Nephron progenitor cell (in vitro differentiated cells): ENCODE results near the gene CCDC178.
"Not testable (repeated sequence)": the region's sequence is repeated elsewhere in the genome, so short reads cannot be mapped to it uniquely, and the experiment has no call there.

ENCODE experiments used
- DNase-seq: peaks from one replicate; pipeline ENCODE4 v3.0.0; 2021
- H3K27ac Mint-ChIP-seq: 2 replicates; pipeline ENCODE4 v1.8.0; 2021; ENCODE audit warnings: mild to moderate bottlenecking, moderate library complexity, mixed read lengths
- H3K27me3 Mint-ChIP-seq: 2 replicates; pipeline ENCODE4 v1.8.0; 2021; ENCODE audit warnings: mild to moderate bottlenecking, low read depth, mixed read lengths; ENCODE audit not compliant: poor library complexity
- H3K36me3 Mint-ChIP-seq: 2 replicates; pipeline ENCODE4 v1.8.0; 2021; ENCODE audit warnings: low read depth, mixed read lengths
- H3K4me1 Mint-ChIP-seq: 2 replicates; pipeline ENCODE4 v1.8.0; 2021; ENCODE audit warnings: mixed read lengths
- H3K4me3 Mint-ChIP-seq: 2 replicates; pipeline ENCODE4 v1.8.0; 2021; ENCODE audit warnings: mild to moderate bottlenecking, moderate library complexity, mixed read lengths
- H3K9me3 Mint-ChIP-seq: 2 replicates; pipeline ENCODE4 v1.8.0; 2021; ENCODE audit warnings: mild to moderate bottlenecking, moderate library complexity, mixed read lengths
- CTCF ChIP-seq: fragments of 200-600 bp; sonication (generic); IDR thresholded peaks from 2 replicates; pipeline ENCODE4 v1.5.0; 2021; ENCODE audit warnings: antibody characterized with exemption

Gene CCDC178

GRCh38 chr18:33181016-33181415 is 259.5 kb downstream of the CCDC178 start:
- no peak overlapping the region for H3K4me3 Mint-ChIP-seq
- no peak for DNase-seq
- TF ChIP-seq CTCF = no peak
- peaks cover 4% of the 10 kb centered on the region for H3K27me3 Mint-ChIP-seq
- H3K9me3 Mint-ChIP-seq = no peaks in the 10 kb centered on the region
- peaks cover 6% of the 10 kb centered on the region for H3K4me1 Mint-ChIP-seq
- no peaks in the 10 kb centered on the region for H3K36me3 Mint-ChIP-seq
- no peak overlapping the region for H3K27ac Mint-ChIP-seq

GRCh38 chr18:33169218-33169617 is 271.3 kb downstream of the CCDC178 start:
- no peaks in the 10 kb centered on the region for H3K9me3 Mint-ChIP-seq
- peaks cover 14% of the 10 kb centered on the region for H3K4me1 Mint-ChIP-seq
- H3K27me3 Mint-ChIP-seq = no peaks in the 10 kb centered on the region
- no peak for DNase-seq
- no peaks in the 10 kb centered on the region for H3K36me3 Mint-ChIP-seq
- no peak overlapping the region for H3K4me3 Mint-ChIP-seq
- H3K27ac Mint-ChIP-seq = no peak overlapping the region
- no peak for TF ChIP-seq CTCF

GRCh38 chr18:33164121-33164520 is 276.4 kb downstream of the CCDC178 start:
- DNase-seq, H3K27ac Mint-ChIP-seq, H3K4me3 Mint-ChIP-seq, H3K27me3 Mint-ChIP-seq, H3K4me1 Mint-ChIP-seq, H3K9me3 Mint-ChIP-seq, H3K36me3 Mint-ChIP-seq: not testable (repeated sequence)

GRCh38 chr18:33161131-33161530 is 279.4 kb downstream of the CCDC178 start:
- H3K27me3 Mint-ChIP-seq = no peaks in the 10 kb centered on the region
- H3K4me3 Mint-ChIP-seq = no peak overlapping the region
- DNase-seq = no peak
- no peaks in the 10 kb centered on the region for H3K9me3 Mint-ChIP-seq
- H3K27ac Mint-ChIP-seq = no peak overlapping the region
- TF ChIP-seq CTCF = no peak
- H3K36me3 Mint-ChIP-seq = no peaks in the 10 kb centered on the region
- peaks cover 7% of the 10 kb centered on the region for H3K4me1 Mint-ChIP-seq

- no peak for TF ChIP-seq CTCF
- no peak overlapping the region for H3K27ac Mint-ChIP-seq
- no peak for DNase-seq
- no peak overlapping the region for H3K4me3 Mint-ChIP-seq
- H3K36me3 Mint-ChIP-seq = no peaks in the 10 kb centered on the region
- no peaks in the 10 kb centered on the region for H3K9me3 Mint-ChIP-seq
- peaks cover 9% of the 10 kb centered on the region for H3K4me1 Mint-ChIP-seq
- no peaks in the 10 kb centered on the region for H3K27me3 Mint-ChIP-seq
These were observed 281.4 kb downstream of the CCDC178 start for GRCh38 chr18:33159151-33159550.

GRCh38 chr18:33157893-33158292 is 282.6 kb downstream of the CCDC178 start:
- no peak for TF ChIP-seq CTCF
- DNase-seq = no peak
- H3K36me3 Mint-ChIP-seq = no peaks in the 10 kb centered on the region
- no peak overlapping the region for H3K4me3 Mint-ChIP-seq
- H3K9me3 Mint-ChIP-seq = no peaks in the 10 kb centered on the region
- H3K27me3 Mint-ChIP-seq = no peaks in the 10 kb centered on the region
- no peak overlapping the region for H3K27ac Mint-ChIP-seq
- H3K4me1 Mint-ChIP-seq = peaks cover 18% of the 10 kb centered on the region
